GM12891 (cell line): ENCODE measurements around the gene SPATA31D4.

Experiments
- POLR2A ChIP-seq: IDR thresholded peaks from 2 replicates; pipeline ENCODE4 v1.6.1; 2011; ENCODE audit warnings: low read depth, low read length, control low read depth
- POLR2AphosphoS5 ChIP-seq: IDR thresholded peaks from 2 replicates; pipeline ENCODE4 v1.6.1; 2011; ENCODE audit warnings: low read depth, low read length, control low read depth
- TAF1 ChIP-seq: IDR thresholded peaks from 2 replicates; pipeline ENCODE4 v1.6.1; 2011; ENCODE audit warnings: low read depth, low read length, control low read depth

DNA sequence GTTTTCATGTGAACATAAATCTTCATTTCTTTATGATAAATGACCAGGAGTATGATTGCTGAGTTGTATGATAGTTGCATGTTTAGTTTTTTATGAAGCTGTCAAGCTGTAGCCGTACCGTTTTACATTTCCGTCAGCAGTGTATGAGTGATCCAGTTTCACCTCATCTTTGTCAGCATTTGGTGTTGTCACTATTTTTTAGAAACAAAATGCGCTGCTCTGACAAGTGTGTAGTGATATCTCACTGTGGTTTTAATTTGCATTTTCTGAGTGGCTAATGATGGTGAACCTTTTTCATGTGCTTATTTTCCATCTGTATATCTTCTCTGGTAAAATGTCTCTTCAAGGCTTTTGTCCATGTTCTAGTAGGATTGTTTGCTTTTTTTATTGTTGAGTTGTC is 53.7 kb downstream of the SPATA31D4 start:
- TF ChIP-seq POLR2AphosphoS5, result no peak
- TF ChIP-seq TAF1, result no peak
- TF ChIP-seq POLR2A, result no peak
